GM12891 (cell line): ENCODE data around the gene URI1.

Source experiments
- POLR2A ChIP-seq: IDR thresholded peaks from 2 replicates; pipeline ENCODE4 v1.6.1; 2011; ENCODE audit warnings: low read depth, low read length, control low read depth
- POLR2AphosphoS5 ChIP-seq: IDR thresholded peaks from 2 replicates; pipeline ENCODE4 v1.6.1; 2011; ENCODE audit warnings: low read depth, low read length, control low read depth

GRCh38 chr19:29904017-29904416 lies 38.0 kb upstream of the URI1 start:
- TF ChIP-seq POLR2A (no peak), POLR2AphosphoS5 (no peak)
